GM12878 (cell line): ENCODE data around the gene NFATC1. TPM values are rescaled to one million over a fixed set of nuclear protein-coding genes. Genes with fewer than 3 reads are reported as not detected.

ENCODE experiments used
- ATAC-seq: fragments of 200-7000 bp; cut with Tn5 transposase; 3 replicates; pipeline ENCODE4 v1.9.1; 2020; ENCODE audit warnings: mild to moderate bottlenecking, moderate library complexity
- BruUV-seq: library from RNA; stranded (reverse); fragments of 400-500 nt; replicated peaks from 2 replicates; lab custom pipeline; 2021; lab: Mats Ljungman, UMichigan
- CTCF ChIA-PET: fragments of 300-600 bp; sonication (Branson Sonifier 250); formaldehyde crosslinking; extraction: SDS; loops from one replicate; lab custom pipeline; 2021; ENCODE audit warnings: inconsistent platforms; lab: Yijun Ruan, JAX
- POLR2A ChIA-PET: fragments of 350-600 bp; formaldehyde crosslinking; extraction: SDS; loops from one replicate; lab custom pipeline; 2021; ENCODE audit warnings: inconsistent platforms; lab: Charles Lee
- RAD21 ChIA-PET: fragments of 300-600 bp; sonication (Branson Sonifier 250); formaldehyde crosslinking; loops from one replicate; lab custom pipeline; 2023; ENCODE audit warnings: antibody characterized with exemption; ENCODE audit not compliant: unreplicated experiment; lab: Charles Lee
- SMC1A ChIA-PET: fragments of 300-600 bp; sonication (Branson Sonifier 250); formaldehyde crosslinking; loops from one replicate; lab custom pipeline; 2023; ENCODE audit not compliant: unreplicated experiment, uncharacterized antibody; lab: Charles Lee
- DNase-seq: peaks from one replicate; pipeline ENCODE4 v3.0.0-alpha.2; 2011; ENCODE audit warnings: low read depth, low spot score
- FAIRE-seq: peaks from 3 replicates; lab custom pipeline; 2011; peaks lifted over from hg19 to GRCh38; lab: Jason Lieb, UNC
- H2AFZ ChIP-seq: 2 replicates; pipeline ENCODE4 v1.6.0; 2011; ENCODE audit warnings: low read depth, low read length, control low read depth; ENCODE audit not compliant: control insufficient read depth
- H3K27ac ChIP-seq: 2 replicates; pipeline ENCODE4 v1.5.1; 2011; ENCODE audit warnings: control low read depth; ENCODE audit not compliant: control insufficient read depth, insufficient read depth
- H3K27me3 ChIP-seq, 2 experiments: replicated peaks in 1 of 2; 2 replicates each; pipeline versions ENCODE4 v1.6.0 to v1.6.1; 2011; ENCODE audit warnings: low read length in 1 of 2; ENCODE audit not compliant: control insufficient read depth in 2 of 2, insufficient read depth in 2 of 2
- H3K36me3 ChIP-seq, 2 experiments: 2 replicates each; pipeline ENCODE4 v1.5.1; 2011; ENCODE audit warnings: low read length in 1 of 2; ENCODE audit not compliant: control insufficient read depth in 2 of 2, insufficient read depth in 2 of 2
- H3K4me1 ChIP-seq: 2 replicates; pipeline ENCODE4 v1.6.1; 2011; ENCODE audit warnings: mild to moderate bottlenecking, low read length, moderate library complexity, mixed read lengths; ENCODE audit not compliant: control insufficient read depth, insufficient read depth
- H3K4me2 ChIP-seq: 2 replicates; pipeline ENCODE4 v1.6.0; 2011; ENCODE audit warnings: control low read depth; ENCODE audit not compliant: control insufficient read depth, insufficient read depth
- H3K4me3 ChIP-seq: fragments of 200-600 bp; sonication (generic); 2 replicates; pipeline ENCODE4 v1.5.1; 2016
- H3K79me2 ChIP-seq: 2 replicates; pipeline ENCODE4 v1.6.0; 2011; ENCODE audit warnings: low read length; ENCODE audit not compliant: control insufficient read depth, insufficient read depth
- H3K9ac ChIP-seq: 2 replicates; pipeline ENCODE4 v1.8.0; 2011; ENCODE audit warnings: low read length, control low read depth, mixed read lengths; ENCODE audit not compliant: control insufficient read depth, insufficient read depth
- H3K9me3 ChIP-seq: replicated peaks from 3 replicates; pipeline ENCODE4 v1.5.1; 2011; ENCODE audit warnings: mild to moderate bottlenecking, low read length; ENCODE audit not compliant: control insufficient read depth, insufficient read depth
- H4K20me1 ChIP-seq: 2 replicates; pipeline ENCODE4 v1.6.0; 2011; ENCODE audit not compliant: control insufficient read depth, insufficient read depth
- CBFB ChIP-seq: IDR thresholded peaks from 2 replicates; pipeline ENCODE4 v1.6.1; 2016; ENCODE audit warnings: antibody characterized with exemption, low read depth
- CEBPZ ChIP-seq: fragments of 150-350 bp; IDR thresholded peaks from 2 replicates; pipeline ENCODE4 v1.6.1; 2016; ENCODE audit warnings: low read depth, low read length
- CREB1 ChIP-seq: IDR thresholded peaks from 2 replicates; pipeline ENCODE4 v1.6.1; 2012; ENCODE audit warnings: low read depth, mild to moderate bottlenecking, inconsistent platforms
- E2F4 ChIP-seq: IDR thresholded peaks from 2 replicates; pipeline ENCODE4 v1.6.1; 2012; ENCODE audit warnings: low read depth, low read length, improper control_type of control experiment
- EZH2 ChIP-seq: IDR thresholded peaks from 2 replicates; pipeline ENCODE4 v1.6.1; 2012; ENCODE audit warnings: low read depth, mild to moderate bottlenecking, control low read depth, inconsistent platforms, low read length, borderline replicate concordance; ENCODE audit not compliant: control insufficient read depth
- GABPA ChIP-seq: IDR thresholded peaks from 2 replicates; pipeline ENCODE4 v1.6.1; 2014; ENCODE audit warnings: antibody characterized with exemption, low read depth, mild to moderate bottlenecking, inconsistent platforms
- KLF5 ChIP-seq: fragments of 450-650 bp; IDR thresholded peaks from 2 replicates; pipeline ENCODE4 v1.6.1; 2014; ENCODE audit warnings: mild to moderate bottlenecking; ENCODE audit not compliant: partially characterized antibody
- MYB ChIP-seq: fragments of 150-350 bp; IDR thresholded peaks from 2 replicates; pipeline ENCODE4 v1.6.1; 2014; ENCODE audit warnings: mild to moderate bottlenecking, low read depth, low read length, borderline replicate concordance
- SUPT20H ChIP-seq: IDR thresholded peaks from 2 replicates; pipeline ENCODE4 v1.6.1; 2011; ENCODE audit warnings: low read depth, mild to moderate bottlenecking, low read length, moderate library complexity, borderline replicate concordance; ENCODE audit not compliant: control insufficient read depth
- ZZZ3 ChIP-seq: IDR thresholded peaks from 2 replicates; pipeline ENCODE4 v1.6.1; 2011; ENCODE audit warnings: low read depth; ENCODE audit not compliant: control insufficient read depth, insufficient read length
- WGBS: methylation state at CpG from one replicate; pipeline ENCODE4 v1.1.6; 2016; ENCODE audit warnings: low lambda C conversion rate; ENCODE audit not compliant: insufficient replicate concordance, insufficient coverage; ENCODE audit errors: missing lambda C conversion rate; 5-methylcytosine and 5-hydroxymethylcytosine counted together
- in situ Hi-C: fragments of 300-500 bp; cut with MboI; formaldehyde crosslinking; loops from 9 replicates; pipeline ENCODE4 v1.14.3; 2018; ENCODE audit warnings: mixed read lengths
- intact Hi-C: fragments of 100-400 bp; cut with micrococcal nuclease; formaldehyde crosslinking; loops from one replicate; pipeline ENCODE4 v1.14.2; 2022; ENCODE audit not compliant: unreplicated experiment
- polyA plus RNA-seq, 11 experiments: library from polyadenylated mRNA; depleted of rRNA in 4 of 11; unstranded in 6 of 11; stranded (reverse) in 5 of 11; fragments of >200 nt; fragmentation: Nextera tagmentation in 4 of 11; fragmentation: Illumina TruSeq in 1 of 11; extraction: Ambion mirVana in 4 of 11; extraction: Trizol in 1 of 11; gene quantifications; 1 replicate in 1 of 11; 2 replicates in 10 of 11; pipeline versions ENCODE4 v1.2.1 to v1.2.3, GENCODE V29; 2011 to 2016; ENCODE audit warnings: inconsistent platforms in 2 of 11, missing spikeins in 2 of 11, low read depth in 1 of 11
- total RNA-seq, 4 experiments: library from RNA; depleted of rRNA in 3 of 4; stranded (reverse); fragments of >200 nt in 3 of 4; fragmentation: Illumina TruSeq in 1 of 4; extraction: Trizol in 1 of 4; gene quantifications; 2 replicates each; pipeline versions ENCODE4 v1.2.1 to v1.2.3, GENCODE V29; 2013 to 2021

The NFATC1 gene
- total and polyA plus RNA-seq, 10 of the 15 experiments (the other 5 are each of a cell fraction or from before 2014, with no cell fraction given) = 0.84 to 20.8 (median 5.1) TPM

- no peak overlapping the region for H3K4me2 ChIP-seq
- no peak overlapping the region for H3K4me3 ChIP-seq
- H4K20me1 ChIP-seq = no peaks in the 10 kb centered on the region
- ChIA-PET POLR2A (no interaction called here), CTCF (interaction anchor here (0.6 to 6.4 kb wide), 10 partner anchors 61 to 167 kb away, joined by 3 to 48 read pairs (median 4); partner anchors contain the start of gene NFATC1), RAD21 (interaction anchor here (1.3 to 2.0 kb wide), 4 partner anchors 133 to 155 kb away, joined by 4 to 5 read pairs (median 4); partner anchors contain the start of gene NFATC1), SMC1A (interaction anchor here (0.9 to 2.3 kb wide), 5 partner anchors 136 to 154 kb away, joined by 3 to 14 read pairs (median 4); no protein-coding TSS in a partner anchor)
- H3K4me1 ChIP-seq = peaks cover 4% of the 10 kb centered on the region
- no peak overlapping the region for H2AFZ ChIP-seq
- in situ Hi-C loops (no loop called here), intact Hi-C loops (loop anchor here (5.0 kb wide), 1 partner anchor 132 kb away; the partner anchor contains the start of gene NFATC1)
- ATAC-seq (no peak), DNase-seq (no peak), FAIRE-seq (no peak)
- H3K27me3 ChIP-seq = no peaks in the 10 kb centered on the region
- H3K36me3 ChIP-seq = no peaks in the 10 kb centered on the region
- BruUV-seq = no TSS peak
- H3K79me2 ChIP-seq = no peaks in the 10 kb centered on the region
- no peak overlapping the region for H3K9ac ChIP-seq
- TF ChIP-seq MYB (no peak), KLF5 (no peak), GABPA (no peak), CEBPZ (no peak), EZH2 (no peak), CBFB (no peak), ZZZ3 (no peak), CREB1 (no peak), E2F4 (no peak), SUPT20H (no peak)
- WGBS = 77% methylated on average over 20 of the region's 20 CpGs
- no peak overlapping the region for H3K27ac ChIP-seq
- H3K9me3 ChIP-seq = no peaks in the 10 kb centered on the region
Measured at GRCh38 chr18:79529296-79529695, 133.6 kb downstream of the NFATC1 start.
